ENCODE results near the gene ZNF227.
"Not testable (repeated sequence)": the region's sequence is repeated elsewhere in the genome, so short reads cannot be mapped to it uniquely, and the experiment has no call there.

GRCh38 chr19:44252332-44252731 lies 40.0 kb downstream of the ZNF227 start:
- not testable (repeated sequence) for TF ChIP-seq CTCF (conservative IDR thresholded peaks at IDR 0.05; ENCODE audit: low read length); EZH2phosphoT487 (IDR thresholded peaks at IDR 0.05; ENCODE audit: borderline replicate concordance, low read depth, low read length)
